ENCODE data around the gene VPS35L.
"Not testable (repeated sequence)": the region's sequence is repeated elsewhere in the genome, so short reads cannot be mapped to it uniquely, and the experiment has no call there.

Gene VPS35L

DNA sequence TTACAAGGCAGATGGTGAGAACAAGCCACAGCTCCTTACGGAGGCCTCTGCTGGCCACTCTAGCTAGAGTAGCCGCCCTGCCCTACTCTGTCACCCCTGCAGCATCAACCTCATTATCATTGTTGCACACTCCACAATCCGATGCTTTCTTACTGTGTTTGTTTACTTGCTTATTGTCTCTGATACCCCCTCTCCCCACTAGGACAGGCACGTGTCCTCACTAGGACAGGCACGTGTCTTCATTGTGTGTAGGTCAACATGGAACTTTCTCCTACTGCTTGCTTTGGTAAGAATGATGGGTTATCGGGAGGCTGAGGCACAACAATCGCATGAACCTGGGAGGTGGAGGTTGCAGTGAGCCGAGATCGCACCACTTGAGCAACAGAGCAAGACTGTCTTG, 98.6 kb downstream of the VPS35L start:
- DNase-seq (ENCODE audit: low read depth in 2 of 2), result no peak

DNA sequence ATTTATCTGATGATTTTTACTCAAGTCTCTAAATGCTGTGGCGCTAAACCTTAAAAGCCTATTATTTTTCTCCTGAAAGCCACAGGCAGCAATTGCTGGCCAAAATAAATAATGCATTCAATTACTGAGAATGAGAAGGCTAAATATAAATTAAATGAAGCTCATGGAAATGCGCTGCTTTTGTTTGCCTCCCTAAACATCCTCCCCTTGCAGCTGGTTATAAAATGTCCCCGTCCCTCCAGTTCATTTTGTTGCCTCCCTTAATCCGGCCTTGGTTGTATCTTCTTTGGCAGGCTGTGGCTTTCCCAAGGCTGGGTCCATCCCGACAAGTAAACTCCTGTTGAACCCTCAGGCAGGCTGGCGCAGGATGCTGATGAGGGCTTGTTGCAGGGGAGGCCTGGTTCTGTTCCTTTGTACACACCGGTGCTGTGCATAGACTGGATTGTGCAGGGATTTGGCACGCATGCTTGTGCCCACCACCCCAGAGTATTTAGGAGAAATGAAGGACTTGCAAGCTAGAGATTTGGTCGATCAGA, 99.8 kb downstream of the VPS35L start:
- DNase-seq (ENCODE audit: low read depth in 2 of 2), result no peak

DNA sequence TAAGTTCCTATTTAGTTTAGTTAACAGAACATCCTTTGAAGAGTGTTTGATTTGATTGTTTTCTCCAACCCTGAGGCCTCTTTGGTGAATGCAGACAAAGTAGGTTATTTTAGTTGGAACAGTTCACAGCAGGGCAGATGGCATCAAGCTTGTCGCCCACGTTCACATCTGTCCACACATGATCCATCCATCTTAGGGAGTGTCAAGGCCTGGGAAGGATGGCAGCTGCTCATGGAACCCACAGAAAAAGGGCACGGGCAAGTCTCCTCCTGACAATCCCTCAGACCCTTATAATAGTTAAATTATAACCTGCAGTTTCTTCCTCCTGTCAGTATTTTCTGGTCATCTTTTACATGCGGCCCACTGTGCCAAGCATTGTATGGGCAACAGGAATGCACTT, 102.3 kb downstream of the VPS35L start:
- DNase-seq (ENCODE audit: low read depth in 2 of 2), result no peak

DNA sequence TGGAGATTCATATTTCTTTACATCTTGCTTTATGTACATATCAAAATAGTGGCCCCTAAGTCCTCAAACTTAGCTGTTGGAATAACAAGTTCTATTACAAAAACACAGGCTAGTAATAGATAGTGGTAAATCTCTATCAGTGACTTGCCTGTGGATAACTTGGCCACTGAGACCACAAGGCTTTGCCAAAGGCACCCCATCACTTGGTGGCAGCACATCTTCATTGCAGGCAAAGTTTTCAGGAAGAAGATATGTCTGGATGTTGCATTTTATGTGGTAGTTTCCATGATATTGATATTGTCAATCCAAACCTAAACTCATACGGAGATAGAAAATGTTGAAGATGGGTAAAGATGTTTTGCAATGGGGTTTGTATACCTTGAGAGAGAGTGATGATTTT, 104.1 kb downstream of the VPS35L start:
- DNase-seq (ENCODE audit: low read depth in 2 of 2), result no peak

DNA sequence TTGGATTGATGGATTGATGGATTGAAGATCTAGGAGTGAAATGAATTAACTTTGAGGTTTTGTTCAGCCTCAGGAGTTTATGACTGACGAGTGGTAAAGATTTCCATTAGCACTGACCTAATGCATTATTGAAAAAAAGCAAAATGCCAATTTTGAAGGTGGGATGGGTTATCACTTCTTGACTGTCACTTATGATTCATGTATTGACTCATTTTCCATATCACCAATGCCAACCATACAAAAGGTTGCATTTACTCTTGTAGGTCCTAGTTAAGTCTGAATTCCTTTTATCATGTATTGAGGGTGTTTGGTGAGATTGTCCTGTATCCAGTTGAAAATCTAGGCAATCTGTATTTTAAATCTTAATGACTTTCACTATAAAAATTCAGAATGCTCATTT, 104.9 kb downstream of the VPS35L start:
- DNase-seq (ENCODE audit: low read depth in 2 of 2), result no peak

DNA sequence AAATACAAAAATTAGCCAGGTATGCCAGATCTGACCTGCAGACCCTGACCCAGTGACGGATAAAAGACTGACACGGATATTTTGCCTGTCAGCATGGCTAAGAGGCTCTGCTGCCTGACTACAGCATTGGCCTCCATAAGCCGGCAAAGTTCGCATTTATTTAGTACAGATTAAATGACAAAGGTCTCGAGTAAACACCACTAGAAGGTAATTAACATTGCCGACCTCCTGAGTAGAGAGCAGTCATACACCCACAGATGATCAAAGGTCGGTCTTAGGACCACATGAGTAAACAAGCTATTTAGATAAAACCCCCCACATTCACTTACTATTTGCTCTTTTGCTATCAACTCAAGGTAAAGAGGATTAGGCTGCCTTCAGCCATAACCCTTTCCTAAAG, 106.8 kb downstream of the VPS35L start:
- no peak for DNase-seq (ENCODE audit: low read depth in 2 of 2)

DNA sequence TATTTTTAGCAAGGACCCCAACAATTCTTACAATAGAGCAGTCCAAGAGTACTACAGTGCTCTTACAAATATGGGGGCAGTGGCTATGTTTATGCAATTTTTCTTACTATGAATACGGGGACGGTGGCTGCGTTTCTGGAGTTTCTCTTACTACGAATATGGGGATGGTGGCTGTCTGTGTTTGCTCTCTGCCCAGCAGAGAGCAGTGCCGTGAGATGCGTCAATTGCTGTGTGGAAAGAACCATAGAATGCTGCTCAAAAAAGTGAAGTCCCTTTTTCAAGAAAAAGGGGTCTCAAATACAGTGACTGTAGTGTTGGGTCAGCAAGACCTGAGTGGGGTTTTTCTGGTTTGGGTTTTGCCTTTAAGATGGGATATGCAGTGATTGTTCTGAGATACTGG, 108.7 kb downstream of the VPS35L start:
- no peak for DNase-seq (ENCODE audit: low read depth in 2 of 2)

DNA sequence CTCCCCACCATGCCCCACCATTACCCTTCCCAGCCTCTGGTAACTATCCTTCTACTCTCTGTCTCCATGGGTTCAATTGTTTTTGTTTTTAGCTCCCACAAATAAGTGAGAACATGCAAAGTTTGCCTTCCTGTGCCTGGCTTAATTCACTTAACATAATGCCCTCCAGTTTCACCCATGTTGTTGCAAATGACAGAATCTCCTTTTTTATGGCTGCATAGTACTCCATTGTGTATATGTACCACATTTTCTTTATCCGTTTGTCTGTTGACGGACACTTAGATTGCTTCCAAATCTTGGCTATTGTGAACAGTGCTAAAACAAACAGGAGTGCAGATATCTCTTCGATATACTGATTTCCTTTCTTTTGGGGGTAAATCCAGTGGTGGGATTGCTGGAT, 109.8 kb downstream of the VPS35L start:
- not testable (repeated sequence) for DNase-seq (ENCODE audit: low read depth in 2 of 2)

DNA sequence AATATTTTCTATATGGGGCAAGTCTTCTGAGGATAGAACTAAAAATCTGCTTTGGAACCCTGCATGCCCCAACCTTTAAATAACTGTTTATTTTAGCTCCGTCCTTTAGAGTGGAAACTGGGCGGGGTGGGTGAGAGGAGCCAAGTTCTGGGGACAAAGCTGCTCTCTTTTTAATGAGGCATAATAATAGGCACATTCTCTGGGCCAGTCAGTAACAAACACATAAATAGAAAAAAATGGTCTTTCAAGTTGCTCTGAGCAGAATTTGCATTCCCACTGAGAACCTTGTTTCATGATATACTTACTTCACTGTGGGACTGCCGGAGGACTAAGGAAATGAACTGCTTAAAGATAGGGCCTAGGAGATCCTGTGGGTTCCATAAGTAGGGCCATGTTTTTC, 111.0 kb downstream of the VPS35L start:
- DNase-seq (ENCODE audit: low read depth in 2 of 2), result no peak

DNA sequence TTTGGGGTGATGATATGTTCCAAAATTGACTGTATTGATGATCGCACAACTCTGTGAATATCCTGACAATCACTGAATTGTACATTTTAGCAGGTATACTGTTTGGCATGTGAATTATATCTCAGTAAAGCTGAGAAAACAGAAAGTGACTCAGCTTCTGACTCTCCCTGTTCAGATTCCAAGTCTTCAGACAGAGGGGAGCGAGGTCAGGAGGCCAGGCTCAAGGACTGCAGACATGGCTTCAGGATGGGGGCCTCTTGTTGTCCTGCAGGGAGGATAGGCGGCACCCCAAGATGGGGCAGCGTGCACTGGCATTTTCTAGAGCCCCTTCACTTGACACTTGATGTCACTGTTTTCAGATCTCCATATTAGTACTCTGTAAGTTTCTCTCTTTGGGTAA, 116.9 kb downstream of the VPS35L start:
- no peak for DNase-seq (ENCODE audit: low read depth in 2 of 2)

DNA sequence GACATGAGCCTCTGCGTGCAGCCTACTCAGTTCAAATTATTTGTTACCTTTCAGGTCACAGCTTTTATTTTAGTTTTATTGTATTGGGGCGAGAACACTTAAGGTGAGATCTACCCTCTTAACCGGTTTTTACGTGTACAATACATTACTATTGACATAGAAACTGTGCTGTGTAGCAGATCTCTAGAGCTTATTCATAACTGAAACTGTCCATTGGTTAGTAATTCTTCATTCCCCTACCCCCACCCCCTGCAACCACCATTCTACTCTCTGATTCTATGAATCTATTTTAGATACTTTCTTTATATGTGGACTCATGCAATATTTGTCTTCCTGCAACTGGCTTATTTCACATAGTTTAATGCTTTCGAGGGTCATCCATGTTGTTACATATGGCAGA, 119.0 kb downstream of the VPS35L start:
- DNase-seq (ENCODE audit: low read depth in 2 of 2), result no peak

DNA sequence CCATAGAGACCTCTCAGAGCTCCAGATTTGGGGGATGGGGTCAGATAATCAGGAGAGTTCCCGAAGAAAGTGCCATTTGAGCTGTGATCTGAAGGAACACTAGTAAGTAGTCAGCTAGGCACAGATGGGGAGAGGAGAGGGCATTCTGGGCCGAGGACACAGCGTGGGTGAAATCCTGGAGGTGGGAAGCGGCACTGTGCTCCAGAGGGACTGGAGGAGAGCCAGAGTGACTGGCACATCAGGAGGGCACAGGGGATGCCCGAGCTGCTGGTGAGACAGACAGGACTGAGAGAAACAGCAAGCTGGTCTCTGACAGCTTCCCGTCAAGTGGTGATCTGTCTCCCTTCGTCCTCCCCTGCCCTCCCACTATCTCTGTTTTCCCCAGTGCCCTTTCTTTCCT, 121.9 kb downstream of the VPS35L start:
- no peak for DNase-seq (ENCODE audit: low read depth in 2 of 2)

DNA sequence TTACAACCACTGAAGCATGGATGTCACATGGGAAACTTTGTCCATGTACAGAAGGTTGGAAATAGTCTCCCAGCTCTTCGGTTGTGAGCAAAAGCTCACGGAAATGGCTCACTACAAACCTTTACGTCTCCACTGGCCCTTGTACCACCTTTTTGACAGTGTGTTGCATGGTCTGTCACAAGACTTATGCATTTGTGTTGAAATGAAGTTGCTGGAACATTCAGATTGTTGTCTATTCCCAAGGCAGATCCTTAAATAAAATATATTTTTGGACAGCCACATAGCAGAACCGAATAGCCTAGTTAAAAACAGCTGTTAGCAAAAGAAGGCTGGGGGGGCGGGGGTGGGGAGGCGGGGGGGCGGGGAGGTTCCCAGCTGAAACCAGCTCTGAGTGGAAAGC, 123.3 kb downstream of the VPS35L start:
- DNase-seq (ENCODE audit: low read depth in 2 of 2), result no peak

DNA sequence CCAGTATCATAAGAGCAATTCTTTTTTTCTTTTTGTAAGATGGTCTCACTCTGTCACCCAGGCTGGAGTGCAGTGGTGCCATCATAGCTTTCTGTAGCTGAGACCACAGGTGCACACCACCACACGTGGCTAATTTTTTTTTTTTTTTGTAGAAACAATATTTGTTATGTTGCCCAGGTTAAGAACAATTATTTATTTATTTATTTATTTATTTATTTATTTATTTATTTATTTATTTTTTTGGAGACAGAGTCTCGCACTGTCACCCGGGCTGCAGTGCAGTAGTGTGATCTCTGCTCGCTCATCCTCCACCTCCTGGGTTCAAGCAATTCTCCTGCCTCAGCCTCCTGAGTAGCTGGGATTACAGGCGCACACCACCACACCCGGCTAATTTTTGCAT, 123.8 kb downstream of the VPS35L start:
- DNase-seq (ENCODE audit: low read depth in 2 of 2), result not testable (repeated sequence)

DNA sequence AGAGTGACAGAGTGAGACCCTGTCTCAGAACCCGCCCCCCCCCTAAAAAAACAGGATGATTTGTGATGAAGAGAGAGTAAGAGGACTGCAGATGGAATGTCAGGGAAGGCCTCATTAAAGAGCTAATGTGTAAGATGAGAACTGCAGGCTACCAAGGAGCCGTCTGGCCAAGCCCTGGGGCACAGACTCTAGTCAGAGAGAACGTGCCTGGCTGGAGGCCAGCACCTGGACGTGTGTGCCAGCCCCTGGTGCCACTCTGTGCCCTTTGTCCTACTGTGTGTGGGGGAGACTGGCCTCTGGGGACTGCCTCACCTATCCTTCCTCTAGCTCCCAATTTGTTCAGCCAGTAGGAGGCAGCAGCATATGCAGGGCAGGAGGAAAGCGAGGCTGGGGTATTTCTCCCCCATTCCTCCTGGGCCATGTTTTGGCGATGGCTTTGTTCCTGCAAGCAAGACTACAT, 125.4 kb downstream of the VPS35L start:
- DNase-seq (ENCODE audit: low read depth in 2 of 2), result no peak

DNA sequence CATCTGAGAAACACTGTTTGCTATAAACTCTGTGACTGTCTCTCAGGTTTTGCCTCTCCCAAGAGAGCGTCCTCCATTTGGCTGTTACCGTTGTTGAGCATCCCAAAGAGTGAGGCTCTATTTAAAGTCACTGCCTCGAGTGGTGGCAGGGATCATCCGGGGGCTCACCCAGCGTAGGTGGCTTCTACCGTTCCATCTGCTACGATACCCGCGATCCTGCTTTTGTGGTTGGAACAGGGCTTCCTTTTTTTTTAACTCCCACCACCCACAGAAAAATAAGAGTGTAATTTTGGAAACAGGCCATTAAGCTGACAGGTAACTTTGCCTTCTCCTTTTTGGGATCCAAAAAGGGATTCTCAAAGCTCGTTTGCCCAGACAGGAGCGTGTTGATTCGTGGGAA, 126.1 kb downstream of the VPS35L start:
- DNase-seq (ENCODE audit: low read depth in 2 of 2), result no peak

DNA sequence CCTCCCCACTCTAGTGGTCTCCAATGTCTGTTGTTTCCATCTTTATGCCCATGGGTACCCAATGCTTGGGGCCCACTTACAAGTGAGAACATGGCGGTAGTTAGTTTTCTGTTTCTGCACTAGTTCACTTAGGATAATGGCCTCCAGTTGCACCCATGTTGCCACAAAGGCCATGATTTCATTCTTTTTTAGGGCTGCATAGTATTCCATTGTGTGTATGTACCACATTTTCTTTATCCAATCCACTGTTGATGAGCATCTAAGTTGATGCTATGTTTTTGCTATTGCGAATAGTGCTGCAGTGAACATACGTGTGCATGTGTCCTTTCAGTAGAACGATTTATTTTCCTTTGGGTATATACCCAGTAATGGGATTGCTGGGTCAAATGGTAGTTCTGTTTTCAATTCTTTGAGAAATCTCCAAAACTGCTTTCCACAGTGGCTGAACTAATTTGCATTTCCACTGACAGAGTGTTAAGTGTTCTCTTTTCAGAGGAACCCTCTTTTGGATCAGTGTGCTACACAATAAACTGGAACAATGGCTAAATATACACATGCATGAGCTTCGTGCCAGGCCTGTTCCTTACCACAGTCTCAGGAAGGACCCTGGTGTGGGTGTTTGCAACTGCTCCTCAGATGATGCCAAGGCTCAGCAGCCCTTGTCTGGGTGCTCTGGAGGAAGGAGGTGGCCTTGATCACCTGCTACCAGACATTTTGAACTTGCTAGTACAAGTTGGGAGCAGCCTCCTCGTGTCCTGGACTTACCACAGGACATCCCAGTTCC, 128.1 kb downstream of the VPS35L start:
- no peak for DNase-seq (ENCODE audit: low read depth in 2 of 2)

DNA sequence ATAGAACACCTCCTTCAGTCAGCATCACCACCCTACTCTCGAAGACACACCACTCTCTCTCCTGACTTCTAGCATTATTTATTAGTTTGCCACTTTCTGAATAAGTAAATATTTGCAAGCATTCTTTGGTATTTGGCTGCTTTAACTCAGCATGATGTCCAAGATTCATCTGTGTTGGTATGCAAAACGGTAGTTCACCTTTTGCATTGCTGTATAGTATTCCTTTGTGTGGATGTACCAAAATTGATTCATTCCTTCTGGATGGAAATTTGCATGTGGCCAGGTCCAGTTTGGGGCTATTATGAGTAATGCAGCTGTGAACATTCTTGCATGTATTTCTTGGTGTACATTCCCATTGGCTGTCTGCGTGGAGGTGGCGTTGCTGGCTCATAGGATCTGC, 129.7 kb downstream of the VPS35L start:
- DNase-seq (ENCODE audit: low read depth in 2 of 2), result no peak

DNA sequence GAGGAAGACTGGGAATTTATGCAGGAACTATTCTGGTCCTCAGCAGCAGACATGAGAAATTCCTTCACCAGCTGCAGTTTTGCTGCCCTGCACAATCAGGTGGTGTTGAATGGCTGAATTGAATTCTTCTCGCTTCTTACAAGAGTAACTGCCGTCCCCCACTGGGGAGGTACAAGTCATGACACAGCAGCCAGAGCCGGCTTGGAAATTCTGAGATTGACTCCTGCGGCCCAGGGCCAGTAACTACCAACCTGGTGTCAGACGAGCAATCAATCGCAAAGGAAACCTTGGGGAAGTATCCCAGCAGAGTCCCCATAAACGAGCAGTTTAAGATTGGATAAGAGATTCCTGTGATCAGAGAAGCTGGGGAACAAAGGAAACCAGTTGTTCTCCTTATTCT, 131.8 kb downstream of the VPS35L start:
- no peak for DNase-seq (ENCODE audit: low read depth in 2 of 2)

DNA sequence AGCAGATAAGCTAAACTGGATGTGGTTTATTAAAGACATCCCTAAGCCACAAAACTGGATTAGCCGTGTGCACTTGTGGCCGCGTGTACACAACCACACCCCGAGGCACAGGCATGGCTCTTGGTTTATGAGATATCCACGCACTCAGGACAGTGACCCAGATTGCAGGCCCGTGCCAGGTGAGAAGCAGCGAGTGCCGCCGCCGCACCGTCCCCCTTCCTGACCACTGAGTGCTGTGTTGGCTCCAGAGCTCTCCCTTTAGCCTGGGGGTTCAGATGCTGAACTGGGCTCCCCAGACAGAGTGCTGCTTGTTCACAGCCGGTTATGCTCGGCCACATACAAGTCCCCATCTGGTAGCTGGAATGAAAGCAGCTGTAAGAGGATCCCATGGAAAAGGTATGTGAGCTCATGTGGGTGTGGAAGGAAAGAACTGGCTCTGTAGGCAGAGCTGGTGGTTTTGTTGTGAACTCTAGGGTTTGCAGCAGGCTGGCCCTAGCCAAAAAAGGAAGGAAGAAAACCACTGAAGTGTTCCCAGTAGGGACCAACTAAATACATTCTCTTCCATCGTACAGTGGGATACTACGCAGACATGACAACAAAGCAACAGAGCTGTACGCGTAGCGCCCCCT, 133.0 kb downstream of the VPS35L start:
- no peak for DNase-seq (ENCODE audit: low read depth in 2 of 2)

DNA sequence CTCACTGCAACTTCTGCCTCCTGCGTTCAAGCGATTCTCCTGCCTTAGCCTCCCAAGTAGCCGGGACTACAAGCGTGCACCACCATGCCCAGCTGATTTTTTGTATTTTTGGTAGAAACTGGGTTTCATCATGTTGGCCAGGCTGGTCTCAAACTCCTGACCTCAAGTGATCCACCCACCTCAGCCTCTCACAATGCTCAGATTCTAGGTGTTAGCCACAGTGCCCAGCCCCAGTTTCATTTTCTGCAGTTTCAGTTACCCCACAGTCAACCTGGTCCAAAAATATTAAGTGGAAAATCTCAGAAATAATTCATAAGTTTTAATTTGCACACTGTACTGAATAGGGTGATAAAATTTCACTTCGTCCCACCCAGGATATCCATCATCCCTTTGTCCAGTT, 133.8 kb downstream of the VPS35L start:
- DNase-seq (ENCODE audit: low read depth in 2 of 2), result no peak

DNA sequence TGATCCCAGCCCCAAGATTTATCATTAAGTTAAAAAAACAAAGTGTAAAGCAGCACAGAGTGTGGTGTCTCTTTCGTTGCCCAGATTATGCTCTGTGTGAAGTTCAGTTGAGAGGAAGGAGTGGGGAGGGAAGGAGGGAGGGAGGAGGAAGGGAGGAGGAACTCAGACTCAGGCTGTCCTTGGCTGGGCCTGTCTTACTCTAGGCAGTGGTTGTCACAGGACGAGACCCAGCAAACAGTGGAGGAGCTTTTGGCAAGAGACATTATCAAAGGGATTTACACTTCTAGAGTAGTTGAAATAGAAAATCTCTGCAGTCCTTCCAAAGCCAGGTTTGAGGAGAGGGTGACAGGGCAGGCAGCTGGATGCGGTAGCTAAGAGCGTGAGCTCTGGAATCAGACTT, 134.7 kb downstream of the VPS35L start:
- DNase-seq (ENCODE audit: low read depth in 2 of 2), result no peak

DNA sequence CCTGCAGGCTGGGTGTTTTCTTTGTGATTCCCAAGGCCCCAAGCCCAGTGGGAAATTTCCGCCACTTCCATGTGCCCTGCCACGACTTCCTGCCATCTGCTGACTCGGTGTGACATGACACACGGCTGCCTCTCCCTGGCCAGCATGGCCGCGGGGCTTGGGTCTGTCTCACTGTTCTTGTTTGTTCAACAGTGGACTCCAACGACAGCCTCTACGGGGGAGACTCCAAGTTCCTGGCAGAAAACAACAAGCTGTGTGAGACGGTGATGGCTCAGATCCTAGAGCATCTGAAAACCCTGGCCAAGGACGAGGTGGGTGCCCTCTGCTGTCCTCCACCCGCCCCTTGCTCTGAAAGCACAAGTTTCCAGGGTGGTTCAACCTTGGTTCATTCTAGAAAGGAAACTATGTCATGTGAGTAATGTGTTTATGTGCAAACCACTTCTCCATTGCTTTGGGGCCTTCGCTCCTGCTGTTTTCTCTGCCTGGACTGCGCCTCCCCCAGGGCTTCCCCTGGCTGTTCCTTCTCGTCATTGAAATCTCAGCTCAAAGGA, 135.7 kb downstream of the VPS35L start:
- DNase-seq (ENCODE audit: low read depth in 2 of 2), result no peak
